Midbrain (tissue), 1 donor: Measurements from ENCODE around the gene KLF6.
A peak's percentile ranks its signal among the peaks of the same experiment; 100 is the strongest.

Experiments used
- DNase-seq: peaks from one replicate; lab custom pipeline; 2025; lab: John Stamatoyannopoulos, UW

KLF6 gene

GRCh38 chr10:3811291-3811870 is 26.4 kb upstream of the KLF6 start:
- no peak for DNase-seq

GRCh38 chr10:3808689-3809199 is 23.7 kb upstream of the KLF6 start:
- no peak for DNase-seq

GRCh38 chr10:3807928-3808496 is 23.0 kb upstream of the KLF6 start:
- no peak for DNase-seq

- no peak for DNase-seq
Observed at GRCh38 chr10:3807211-3807927, 22.4 kb upstream of the KLF6 start.

- DNase-seq, result no peak
Observed at GRCh38 chr10:3806603-3807002, 21.6 kb upstream of the KLF6 start.

GRCh38 chr10:3805791-3806461 is 20.9 kb upstream of the KLF6 start:
- no peak for DNase-seq

- no peak for DNase-seq
Observed at GRCh38 chr10:3805201-3805790, 20.3 kb upstream of the KLF6 start.

- DNase-seq, result peak; percentile 21
Observed at GRCh38 chr10:3803927-3804741, 19.1 kb upstream of the KLF6 start.

- no peak for DNase-seq
Observed at GRCh38 chr10:3803295-3803926, 18.4 kb upstream of the KLF6 start.

- no peak for DNase-seq
Observed at GRCh38 chr10:3802526-3803265, 17.7 kb upstream of the KLF6 start.

- DNase-seq, result no peak
Observed at GRCh38 chr10:3801558-3802192, 16.7 kb upstream of the KLF6 start.

- DNase-seq, result no peak
Observed at GRCh38 chr10:3800586-3800985, 15.6 kb upstream of the KLF6 start.

- no peak for DNase-seq
Observed at GRCh38 chr10:3797750-3798149, 12.7 kb upstream of the KLF6 start.

- DNase-seq, result no peak
Observed at GRCh38 chr10:3793553-3793952, 8.5 kb upstream of the KLF6 start.

GRCh38 chr10:3792710-3793219 is 7.8 kb upstream of the KLF6 start:
- no peak for DNase-seq

- no peak for DNase-seq
Observed at GRCh38 chr10:3791974-3792633, 7.1 kb upstream of the KLF6 start.

- DNase-seq, result no peak
Observed at GRCh38 chr10:3790858-3791257, 5.8 kb upstream of the KLF6 start.

- no peak for DNase-seq
Observed at GRCh38 chr10:3790272-3790671, 5.3 kb upstream of the KLF6 start.

GRCh38 chr10:3789621-3790020 is 4.6 kb upstream of the KLF6 start:
- DNase-seq, result no peak
